H1 (cell line): ENCODE data around the gene POLN. TPM values are rescaled to one million over a fixed set of nuclear protein-coding genes. Genes with fewer than 3 reads are reported as not detected.
"Not testable (repeated sequence)": the region's sequence is repeated elsewhere in the genome, so short reads cannot be mapped to it uniquely, and the experiment has no call there.

Experiments
- CTCF ChIA-PET: fragments of 300-600 bp; sonication (Branson Sonifier 250); formaldehyde crosslinking; loops from one replicate; lab custom pipeline; 2021; ENCODE audit not compliant: partially characterized antibody; lab: Charles Lee
- POLR2A ChIA-PET: fragments of 300-600 bp; sonication (Branson Sonifier 250); formaldehyde crosslinking; loops from one replicate; lab custom pipeline; 2021; ENCODE audit warnings: inconsistent platforms; ENCODE audit not compliant: partially characterized antibody; lab: Charles Lee
- DNase-seq, 2 experiments: peaks; one replicate each; pipeline versions ENCODE4 v3.0.0 to v3.0.0-alpha.2; 2010 to 2022; ENCODE audit warnings: low spot score in 2 of 2, low read depth in 1 of 2, mixed read lengths in 1 of 2
- FAIRE-seq: peaks from 2 replicates; lab custom pipeline; 2011; peaks lifted over from hg19 to GRCh38; lab: Jason Lieb, UNC
- H2AFZ ChIP-seq: 2 replicates; pipeline ENCODE4 v1.8.1; 2012; ENCODE audit warnings: low read length, inconsistent platforms
- H2AK5ac ChIP-seq: 2 replicates; pipeline ENCODE4 v1.6.1; 2013; ENCODE audit warnings: low read depth, low read length
- H2BK120ac ChIP-seq: replicated peaks from 2 replicates; pipeline ENCODE3; 2013; ENCODE audit warnings: low read depth, low read length, inconsistent platforms
- H2BK12ac ChIP-seq: 2 replicates; pipeline ENCODE4 v1.6.1; 2013; ENCODE audit warnings: low read depth, low read length
- H2BK15ac ChIP-seq: 2 replicates; pipeline ENCODE4 v1.6.1; 2013; ENCODE audit warnings: low read length
- H2BK20ac ChIP-seq: 2 replicates; pipeline ENCODE4 v1.6.1; 2013; ENCODE audit warnings: low read length
- H2BK5ac ChIP-seq: 2 replicates; pipeline ENCODE4 v1.6.1; 2013; ENCODE audit warnings: low read depth, low read length
- H3K14ac ChIP-seq: 2 replicates; pipeline ENCODE4 v1.6.1; 2013; ENCODE audit warnings: inconsistent platforms; ENCODE audit not compliant: insufficient read length
- H3K18ac ChIP-seq: 2 replicates; pipeline ENCODE4 v1.6.1; 2013; ENCODE audit warnings: low read length; ENCODE audit errors: extremely low read depth
- H3K23ac ChIP-seq: 2 replicates; pipeline ENCODE4 v1.6.1; 2013; ENCODE audit warnings: inconsistent platforms; ENCODE audit not compliant: insufficient read length
- H3K23me2 ChIP-seq: 2 replicates; pipeline ENCODE4 v1.6.1; 2013; ENCODE audit warnings: low read depth, low read length
- H3K27ac ChIP-seq: 2 replicates; pipeline ENCODE4 v1.6.1; 2011; ENCODE audit warnings: low read depth, low read length, inconsistent platforms
- H3K27me3 ChIP-seq, 4 experiments: replicated peaks in 1 of 4; 1 replicate in 1 of 4; 2 replicates in 3 of 4; pipeline versions ENCODE4 v1.6.1 to v1.8.1; 2011 to 2013; ENCODE audit warnings: low read length in 3 of 4, mild to moderate bottlenecking in 3 of 4, inconsistent platforms in 2 of 4, mixed read lengths in 2 of 4, moderate library complexity in 1 of 4; ENCODE audit not compliant: control insufficient read depth in 3 of 4, insufficient read depth in 3 of 4; ENCODE audit errors: extremely low read depth in 1 of 4
- H3K36me3 ChIP-seq, 4 experiments: 2 replicates each; pipeline versions ENCODE4 v1.6.1 to v1.8.1; 2011 to 2013; ENCODE audit warnings: mild to moderate bottlenecking in 4 of 4, low read length in 3 of 4, moderate library complexity in 2 of 4, control low read depth in 1 of 4, inconsistent platforms in 1 of 4; ENCODE audit not compliant: insufficient read depth in 4 of 4, control insufficient read depth in 2 of 4
- H3K4ac ChIP-seq: replicated peaks from 2 replicates; pipeline ENCODE3; 2013; ENCODE audit warnings: low read length, low read depth, mixed read lengths, inconsistent platforms; ENCODE audit not compliant: insufficient read length
- H3K4me1 ChIP-seq, 4 experiments: replicated peaks in 1 of 4; 1 replicate in 1 of 4; 2 replicates in 3 of 4; pipeline versions ENCODE4 v1.6.1 to v1.8.1; 2011 to 2013; ENCODE audit warnings: low read length in 3 of 4, inconsistent platforms in 2 of 4, mixed read lengths in 1 of 4; ENCODE audit not compliant: insufficient read depth in 4 of 4, control insufficient read depth in 3 of 4
- H3K4me2 ChIP-seq, 2 experiments: 2 replicates each; pipeline versions ENCODE4 v1.6.1 to v1.8.1; 2011 to 2013; ENCODE audit warnings: low read depth in 2 of 2, low read length in 2 of 2, control low read depth in 1 of 2, inconsistent platforms in 1 of 2, mild to moderate bottlenecking in 1 of 2; ENCODE audit not compliant: insufficient read depth in 1 of 2
- H3K4me3 ChIP-seq, 4 experiments: fragments of 200-600, 300-600 bp in 1 of 4; sonication (generic), shearing (Covaris generic), sonication (Bioruptor Twin) in 1 of 4; 2 replicates each; pipeline versions ENCODE4 v1.5.1 to v1.8.1; 2011 to 2016; ENCODE audit warnings: low read length in 4 of 4, low read depth in 3 of 4, control low read depth in 2 of 4, inconsistent platforms in 2 of 4, mild to moderate bottlenecking in 2 of 4, mixed read lengths in 1 of 4, moderate library complexity in 1 of 4; ENCODE audit not compliant: insufficient read depth in 2 of 4; ENCODE audit errors: extremely low read depth in 1 of 4
- H3K56ac ChIP-seq: replicated peaks from 2 replicates; pipeline ENCODE3; 2013; ENCODE audit warnings: low read depth, mild to moderate bottlenecking, mixed read lengths, low read length, inconsistent platforms; ENCODE audit not compliant: insufficient read length
- H3K79me1 ChIP-seq: 2 replicates; pipeline ENCODE4 v1.6.1; 2013; ENCODE audit warnings: low read depth, low read length, control low read depth
- H3K79me2 ChIP-seq, 2 experiments: 2 replicates each; pipeline versions ENCODE4 v1.6.1 to v1.8.1; 2012 to 2013; ENCODE audit warnings: low read length in 2 of 2, mild to moderate bottlenecking in 2 of 2, inconsistent platforms in 1 of 2; ENCODE audit not compliant: insufficient read depth in 2 of 2, control insufficient read depth in 1 of 2
- H3K9ac ChIP-seq, 4 experiments: replicated peaks in 1 of 4; 1 replicate in 1 of 4; 2 replicates in 3 of 4; pipeline versions ENCODE4 v1.6.1 to v1.8.1; 2011 to 2013; ENCODE audit warnings: low read depth in 3 of 4, low read length in 3 of 4, control low read depth in 2 of 4, mild to moderate bottlenecking in 2 of 4, moderate library complexity in 2 of 4, inconsistent platforms in 1 of 4; ENCODE audit errors: extremely low read depth in 1 of 4
- H3K9me3 ChIP-seq, 2 experiments: 2 replicates each; pipeline versions ENCODE4 v1.6.1 to v1.8.1; 2012 to 2013; ENCODE audit warnings: mild to moderate bottlenecking in 2 of 2, moderate library complexity in 2 of 2, control low read depth in 1 of 2, inconsistent platforms in 1 of 2, low read depth in 1 of 2, low read length in 1 of 2, mixed read lengths in 1 of 2; ENCODE audit not compliant: insufficient read depth in 2 of 2
- H4K20me1 ChIP-seq, 2 experiments: replicated peaks in 1 of 2; 2 replicates each; pipeline versions ENCODE3 to v1.8.1; 2011 to 2013; ENCODE audit warnings: inconsistent platforms in 2 of 2, low read length in 2 of 2, mild to moderate bottlenecking in 1 of 2; ENCODE audit not compliant: insufficient read depth in 2 of 2, control insufficient read depth in 1 of 2
- H4K5ac ChIP-seq: 2 replicates; pipeline ENCODE4 v1.6.1; 2013; ENCODE audit warnings: low read length, low read depth, mixed read lengths, inconsistent platforms; ENCODE audit not compliant: insufficient read length
- H4K8ac ChIP-seq: 2 replicates; pipeline ENCODE4 v1.8.0; 2013; ENCODE audit warnings: mild to moderate bottlenecking, moderate library complexity, low read length, inconsistent platforms; ENCODE audit not compliant: insufficient read depth; ENCODE audit errors: extremely low read depth
- H4K91ac ChIP-seq: replicated peaks from 2 replicates; pipeline ENCODE3; 2013; ENCODE audit warnings: low read length, mixed read lengths, inconsistent platforms; ENCODE audit not compliant: insufficient read length
- SP1 ChIP-seq: IDR thresholded peaks from 2 replicates; pipeline ENCODE4 v1.6.1; 2011; ENCODE audit warnings: low read depth, low read length
- WGBS, 2 experiments: shearing (Covaris generic) in 1 of 2; methylation state at CpG; one replicate each; pipeline versions ENCODE4 v1.1.6 to v1.1.7; 2013 to 2015; ENCODE audit warnings: low lambda C conversion rate in 2 of 2, mixed read lengths in 2 of 2, inconsistent platforms in 1 of 2, low coverage in 1 of 2, missing lambda C conversion rate in 1 of 2; ENCODE audit not compliant: insufficient replicate concordance in 2 of 2, insufficient coverage in 1 of 2, insufficient read length in 1 of 2; ENCODE audit errors: extremely low coverage in 1 of 2, missing lambda C conversion rate in 1 of 2; 5-methylcytosine and 5-hydroxymethylcytosine counted together
- polyA plus RNA-seq, 7 experiments: library from polyadenylated mRNA; depleted of rRNA in 3 of 7; stranded (reverse) in 5 of 7; unstranded in 2 of 7; fragments of >200 nt in 5 of 7; fragments of 200-250 nt in 2 of 7; gene quantifications; 1 replicate in 5 of 7; 2 replicates in 1 of 7; 4 replicates in 1 of 7; pipeline versions ENCODE4 v1.2.1 to v1.2.3, GENCODE V29; 2011 to 2013; ENCODE audit warnings: missing spikeins in 2 of 7, mixed read lengths in 2 of 7
- total RNA-seq: library from RNA; stranded (reverse); fragmentation: NEBNext Ultra II Directional; extraction: Animal tissue kit (Norgen Biotek cat#: 25700); gene quantifications from 2 replicates; pipeline ENCODE4 v1.2.1, GENCODE V29; 2021

The POLN gene
- total and polyA plus RNA-seq, 2 of the 8 experiments (the other 6 are each of a cell fraction or from before 2014, with no cell fraction given) = 0.98 to 1.5 TPM

GRCh38 chr4:2221378-2221777 lies 20.5 kb downstream of the POLN start:
- CTCF ChIA-PET = interaction anchor here (0.9 to 4.0 kb wide), 19 partner anchors 12 to 302 kb away, joined by 3 to 69 read pairs (median 8); partner anchors contain the start of genes HAUS3, MXD4 and POLN
- H3K14ac ChIP-seq, H3K27me3 ChIP-seq, H3K23me2 ChIP-seq, H2AFZ ChIP-seq, H3K56ac ChIP-seq, H3K36me3 ChIP-seq, H2AK5ac ChIP-seq, H3K27ac ChIP-seq, DNase-seq, H3K9ac ChIP-seq, H3K23ac ChIP-seq, H3K9me3 ChIP-seq, H3K4me3 ChIP-seq, FAIRE-seq, POLR2A ChIA-PET, H2BK15ac ChIP-seq, H2BK120ac ChIP-seq, H3K4ac ChIP-seq, H3K18ac ChIP-seq, H3K79me1 ChIP-seq, H3K79me2 ChIP-seq, H4K20me1 ChIP-seq, H4K5ac ChIP-seq: not testable (repeated sequence)
- TF ChIP-seq SP1 = 0 out of 2 replicates have a peak, but pooled peaks have one; percentile 28
- H2BK5ac ChIP-seq = peak overlapping the region; percentile 86; the same call in 1 of the 2 replicates
- peak overlapping the region; percentile 52 for H4K91ac ChIP-seq
- H3K4me1 ChIP-seq = peaks cover 6 to 29% (median 14%) of the 10 kb centered on the region in 4 experiments; a peak in 6 of 7 replicates
- peak overlapping the region; percentile 58; the same call in 1 of the 2 replicates for H4K8ac ChIP-seq
- peak overlapping the region; percentile 86; the same call in 1 of the 2 replicates for H2BK12ac ChIP-seq
- H2BK20ac ChIP-seq = 0 out of 2 replicates have a peak overlapping the region, but pooled peaks have one; percentile 83
- peak overlapping the region; percentile 34 for H3K4me2 ChIP-seq
- WGBS, 2 experiments = 16% methylated on average over 4 of the region's 4 CpGs; no CpG with 5 or more reads in 1 of the 2 experiments
